IMR-90 (cell line): ENCODE measurements around the gene MUSTN1. TPM values are rescaled to one million over a fixed set of nuclear protein-coding genes. Genes with fewer than 3 reads are reported as not detected.

Experiments
- ATAC-seq: fragments of 200-7000 bp; cut with Tn5 transposase; 2 replicates; pipeline ENCODE4 v1.9.1; 2020; ENCODE audit warnings: low read depth, mild to moderate bottlenecking, moderate library complexity
- BruUV-seq: library from RNA; stranded (reverse); fragments of 400-500 nt; replicated peaks from 2 replicates; lab custom pipeline; 2021; lab: Mats Ljungman, UMichigan
- CTCF ChIA-PET: fragments of 300-600 bp; formaldehyde crosslinking; extraction: SDS; loops from one replicate; lab custom pipeline; 2021; ENCODE audit warnings: antibody characterized with exemption; lab: Yijun Ruan, JAX
- POLR2A ChIA-PET: fragments of 300-600 bp; sonication (Branson Sonifier 250); formaldehyde crosslinking; loops from one replicate; lab custom pipeline; 2022; ENCODE audit warnings: antibody characterized with exemption; ENCODE audit not compliant: unreplicated experiment; lab: Charles Lee
- DNase-seq: peaks from one replicate; pipeline ENCODE4 v3.0.0; 2013
- H2AFZ ChIP-seq: replicated peaks from 2 replicates; pipeline ENCODE3; 2013; ENCODE audit warnings: low read length, mild to moderate bottlenecking; ENCODE audit not compliant: poor library complexity
- H2AK5ac ChIP-seq: 2 replicates; pipeline ENCODE4 v1.6.1; 2013; ENCODE audit warnings: low read depth, low read length, inconsistent platforms
- H2AK9ac ChIP-seq: replicated peaks from 2 replicates; pipeline ENCODE3; 2013; ENCODE audit warnings: mild to moderate bottlenecking, low read depth, low read length, moderate library complexity; ENCODE audit not compliant: poor library complexity
- H2BK120ac ChIP-seq: 2 replicates; pipeline ENCODE4 v1.6.1; 2013; ENCODE audit warnings: low read depth, low read length, inconsistent platforms
- H2BK15ac ChIP-seq: 3 replicates; pipeline ENCODE4 v1.6.1; 2013; ENCODE audit warnings: low read depth, low read length, inconsistent platforms
- H2BK20ac ChIP-seq: 2 replicates; pipeline ENCODE4 v1.6.1; 2013; ENCODE audit warnings: low read depth, mild to moderate bottlenecking, inconsistent platforms, low read length, moderate library complexity
- H2BK5ac ChIP-seq: 2 replicates; pipeline ENCODE4 v1.6.1; 2013; ENCODE audit warnings: mild to moderate bottlenecking, low read depth, low read length, inconsistent platforms; ENCODE audit not compliant: poor library complexity, severe bottlenecking
- H3K14ac ChIP-seq: replicated peaks from 2 replicates; pipeline ENCODE4 v1.6.1; 2013; ENCODE audit warnings: low read depth, low read length, inconsistent platforms
- H3K18ac ChIP-seq: 2 replicates; pipeline ENCODE4 v1.6.1; 2013; ENCODE audit warnings: low read depth, low read length, control low read depth
- H3K23ac ChIP-seq: 2 replicates; pipeline ENCODE4 v1.6.1; 2013; ENCODE audit warnings: low read depth, low read length, inconsistent platforms
- H3K27ac ChIP-seq: 2 replicates; pipeline ENCODE4 v1.5.1; 2013; ENCODE audit warnings: mild to moderate bottlenecking, control low read depth, low read length; ENCODE audit not compliant: insufficient read depth
- H3K27me3 ChIP-seq: 2 replicates; pipeline ENCODE4 v1.6.1; 2013; ENCODE audit warnings: low read length; ENCODE audit not compliant: control insufficient read depth, insufficient read depth
- H3K36me3 ChIP-seq: 2 replicates; pipeline ENCODE4 v1.6.1; 2013; ENCODE audit warnings: low read length, mixed read lengths; ENCODE audit not compliant: control insufficient read depth, insufficient read depth
- H3K4ac ChIP-seq: 2 replicates; pipeline ENCODE4 v1.6.1; 2013; ENCODE audit warnings: low read depth, low read length, inconsistent platforms
- H3K4me1 ChIP-seq: 2 replicates; pipeline ENCODE4 v1.6.1; 2013; ENCODE audit warnings: low read length, mixed read lengths; ENCODE audit not compliant: control insufficient read depth, insufficient read depth
- H3K4me2 ChIP-seq: 2 replicates; pipeline ENCODE4 v1.6.1; 2013; ENCODE audit warnings: low read depth, mild to moderate bottlenecking, control low read depth, low read length, moderate library complexity
- H3K4me3 ChIP-seq: 2 replicates; pipeline ENCODE4 v1.5.1; 2013; ENCODE audit warnings: low read depth, mild to moderate bottlenecking, control low read depth, low read length, moderate library complexity; ENCODE audit not compliant: insufficient read depth
- H3K56ac ChIP-seq: 2 replicates; pipeline ENCODE4 v1.6.1; 2013; ENCODE audit warnings: low read length, inconsistent platforms; ENCODE audit not compliant: insufficient read depth; ENCODE audit errors: extremely low read depth
- H3K79me1 ChIP-seq, 2 experiments: 2 replicates each; pipeline ENCODE4 v1.6.1; 2013; ENCODE audit warnings: low read length in 2 of 2, inconsistent platforms in 1 of 2, low read depth in 1 of 2
- H3K9ac ChIP-seq: 2 replicates; pipeline ENCODE4 v1.6.1; 2013; ENCODE audit warnings: low read depth, low read length, control low read depth
- H3K9me1 ChIP-seq: 2 replicates; pipeline ENCODE4 v1.6.1; 2013; ENCODE audit warnings: low read length, inconsistent platforms; ENCODE audit not compliant: insufficient read depth
- H3K9me3 ChIP-seq: 2 replicates; pipeline ENCODE4 v1.6.1; 2013; ENCODE audit warnings: low read length; ENCODE audit not compliant: control insufficient read depth, insufficient read depth
- H4K20me1 ChIP-seq: 2 replicates; pipeline ENCODE4 v1.6.1; 2013; ENCODE audit warnings: low read length, inconsistent platforms; ENCODE audit not compliant: insufficient read depth
- H4K5ac ChIP-seq: 2 replicates; pipeline ENCODE4 v1.6.1; 2013; ENCODE audit warnings: mild to moderate bottlenecking, low read depth, low read length, control low read depth
- H4K8ac ChIP-seq, 2 experiments: 2 replicates each; pipeline ENCODE4 v1.6.1; 2013; ENCODE audit warnings: low read depth in 2 of 2, low read length in 2 of 2, control low read depth in 1 of 2, inconsistent platforms in 1 of 2
- H4K91ac ChIP-seq: 2 replicates; pipeline ENCODE4 v1.6.1; 2013; ENCODE audit warnings: low read depth, low read length, inconsistent platforms; ENCODE audit not compliant: insufficient read depth
- CHD1 ChIP-seq: IDR thresholded peaks from 2 replicates; pipeline ENCODE4 v1.6.1; 2012; ENCODE audit warnings: low read depth, low read length, improper control_type of control experiment
- MXI1 ChIP-seq: IDR thresholded peaks from 2 replicates; pipeline ENCODE4 v1.6.1; 2012; ENCODE audit warnings: low read depth, mild to moderate bottlenecking, low read length, moderate library complexity, borderline replicate concordance
- WGBS, 2 experiments: methylation state at CpG; one replicate each; pipeline versions ENCODE4 v1.1.5 to v1.1.7; 2013; ENCODE audit warnings: missing lambda C conversion rate in 2 of 2; ENCODE audit not compliant: insufficient read length in 1 of 2; ENCODE audit errors: extremely low coverage in 2 of 2; 5-methylcytosine and 5-hydroxymethylcytosine counted together
- dilution Hi-C: fragments of 300-500 bp; cut with HindIII; formaldehyde crosslinking; loops from one replicate; pipeline ENCODE4 v1.14.3; 2018; ENCODE audit warnings: low sequenced_read_pairs; ENCODE audit not compliant: unreplicated experiment
- in situ Hi-C: fragments of 300-500 bp; cut with MboI; formaldehyde crosslinking; loops from 3 replicates; pipeline ENCODE4 v1.14.3; 2019; ENCODE audit warnings: low sequenced_read_pairs, inconsistent platforms, mixed read lengths
- intact Hi-C: fragments of 100-400 bp; cut with micrococcal nuclease; formaldehyde crosslinking; loops from 2 replicates; pipeline ENCODE4 v1.10.0; 2022
- polyA plus RNA-seq, 3 experiments: library from polyadenylated mRNA; depleted of rRNA; stranded (reverse); fragments of >200 nt; gene quantifications; 2 replicates each; pipeline ENCODE4 v1.2.3, GENCODE V29; 2012; ENCODE audit warnings: low replicate concordance in 1 of 3
- total RNA-seq: library from RNA; depleted of rRNA; stranded (reverse); fragments of >200 nt; gene quantifications from 2 replicates; pipeline ENCODE4 v1.2.3, GENCODE V29; 2012

MUSTN1 gene
- total and polyA plus RNA-seq, 2 of the 4 experiments (the other 2 are of a cell fraction), result not detected

GRCh38 chr3:52800079-52800478, 34.7 kb downstream of the MUSTN1 start:
- Histone ChIP-seq H3K4me2 (no peak overlapping the region), H3K27me3 (no peaks in the 10 kb centered on the region), H3K9me3 (no peaks in the 10 kb centered on the region), H3K23ac (no peak overlapping the region), H2AK9ac (no peak overlapping the region), H3K36me3 (no peaks in the 10 kb centered on the region), H2AK5ac (no peak overlapping the region), H2BK5ac (no peak overlapping the region), H3K79me1 (no peaks in the 10 kb centered on the region), H2BK120ac (no peak overlapping the region), H3K9ac (no peak overlapping the region), H3K14ac (no peak overlapping the region), H4K8ac (no peak overlapping the region), H3K4me1 (peaks cover 5% of the 10 kb centered on the region; the same call in 1 of the 2 replicates), H3K4ac (no peak overlapping the region), H2AFZ (no peak overlapping the region), H3K4me3 (no peak overlapping the region), H4K20me1 (no peaks in the 10 kb centered on the region), H3K9me1 (no peaks in the 10 kb centered on the region), H2BK15ac (no peak overlapping the region), H3K27ac (no peak overlapping the region), H4K91ac (no peak overlapping the region), H4K5ac (no peak overlapping the region), H3K56ac (no peak overlapping the region), H3K18ac (no peak overlapping the region), H2BK20ac (no peak overlapping the region)
- TF ChIP-seq CHD1 (no peak), MXI1 (no peak)
- WGBS, 2 experiments, result no CpG with 5 or more reads among the region's 7 CpGs
- intact Hi-C loops, result no loop called here
- DNase-seq (no peak), ATAC-seq (no peak)
- CTCF ChIA-PET, result interaction anchor here (0.7 kb wide), 1 partner anchor 31 kb away, joined by 3 read pairs; no protein-coding TSS in a partner anchor
- POLR2A ChIA-PET, result no interaction called here
- in situ Hi-C loops, result no loop called here
- dilution Hi-C loops, result no loop called here
- BruUV-seq, result no TSS peak
